ENCODE results near the gene R3HDM2. TPM values are rescaled to one million over a fixed set of nuclear protein-coding genes. Genes with fewer than 3 reads are reported as not detected.

Gene R3HDM2
- total RNA-seq, 2 donors from 2014 or later = 101 to 115 TPM

Other genes starting within 250 kb of the R3HDM2 start
- gene NXPH4, start 214.2 kb downstream of the R3HDM2 start, total RNA-seq = not detected
- gene SHMT2, start 201.3 kb downstream of the R3HDM2 start, total RNA-seq = 10 to 100 TPM; 28.8 to 36.9 TPM
- 1 to 10 TPM; 1.6 to 1.9 TPM for gene STAC3, start 179.9 kb downstream of the R3HDM2 start, total RNA-seq
- not detected for gene INHBC, start 3.7 kb upstream of the R3HDM2 start, total RNA-seq
- gene INHBE, start 24.3 kb upstream of the R3HDM2 start, total RNA-seq = not detected
- under 1 TPM; 0.10 to 0.22 TPM for gene GLI1, start 28.7 kb upstream of the R3HDM2 start, total RNA-seq
- gene ARHGAP9, start 48.8 kb upstream of the R3HDM2 start, total RNA-seq = 100 to 1,000 TPM; 225 to 295 TPM
- 100 to 1,000 TPM; 175 to 180 TPM for gene MARS1, start 57.0 kb upstream of the R3HDM2 start, total RNA-seq
- 100 to 1,000 TPM; 115 to 145 TPM for gene DDIT3, start 89.5 kb upstream of the R3HDM2 start, total RNA-seq
- gene MBD6, start 91.8 kb upstream of the R3HDM2 start, total RNA-seq = 10 to 100 TPM; 82.4 to 93.5 TPM
- gene DCTN2, start 116.1 kb upstream of the R3HDM2 start, total RNA-seq = 10 to 100 TPM; 63.9 to 78.8 TPM
- gene KIF5A, start 119.0 kb upstream of the R3HDM2 start, total RNA-seq = under 1 TPM; 0.35 to 0.63 TPM
- gene PIP4K2C, start 160.1 kb upstream of the R3HDM2 start, total RNA-seq = 10 to 100 TPM; 28.9 to 32.2 TPM
- 10 to 100 TPM; 24.4 to 32.8 TPM for gene DTX3, start 173.8 kb upstream of the R3HDM2 start, total RNA-seq
- gene ARHGEF25, start 180.4 kb upstream of the R3HDM2 start, total RNA-seq = 1 to 10 TPM in 1 of 2 donors, under 1 TPM in 1; 0.37 to 1.2 TPM
- not detected for gene B4GALNT1, start 202.2 kb upstream of the R3HDM2 start, total RNA-seq

Data from T-helper 17 cell (primary cell).